Measurements from ENCODE around the gene MTRFR. TPM values are rescaled to one million over a fixed set of nuclear protein-coding genes. Genes with fewer than 3 reads are reported as not detected.
"Not testable (repeated sequence)": the region's sequence is repeated elsewhere in the genome, so short reads cannot be mapped to it uniquely, and the experiment has no call there.

Gene MTRFR
- total RNA-seq: 0.85 TPM

DNA sequence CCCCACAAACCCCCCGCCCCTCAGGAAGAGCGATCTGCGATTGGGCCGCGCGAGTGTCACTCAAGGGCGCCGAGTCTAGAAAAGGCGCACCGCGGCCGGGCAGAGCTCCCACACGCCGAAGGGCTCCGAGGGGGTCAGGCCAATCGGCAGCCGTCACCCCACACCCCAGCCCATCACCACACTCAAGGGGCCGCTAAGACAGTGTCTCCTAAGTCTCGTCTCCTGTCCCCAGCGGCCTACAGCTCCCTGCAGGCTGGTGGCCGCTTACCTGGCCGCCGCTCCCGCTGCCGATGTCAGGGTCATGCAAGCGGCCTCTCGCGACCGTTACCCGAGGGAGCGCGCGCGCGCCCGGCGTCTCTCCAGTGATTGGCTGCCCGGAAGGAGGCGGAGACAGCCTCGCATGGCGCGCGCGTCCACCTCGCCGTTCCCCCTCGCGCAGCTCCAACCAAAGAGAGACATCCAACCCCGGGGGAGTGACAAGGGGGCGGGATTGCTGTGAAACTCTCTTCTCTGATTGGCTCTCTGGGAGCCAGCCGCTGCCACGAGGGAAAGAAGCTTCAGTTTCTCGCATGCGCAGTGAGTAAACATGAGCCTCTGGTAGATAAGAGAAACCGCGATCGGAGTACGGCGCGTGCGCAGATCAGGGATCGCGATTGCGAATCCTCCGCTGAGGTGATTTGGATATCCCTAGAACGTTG is at the start of gene MTRFR, which contains the start of gene MPHOSPH9:
TSS of gene MTRFR (plus strand) at position 630 of the 698 bp plus-strand sequence. CDS start 20,239 bp downstream, outside the sequence.
TSS of gene MPHOSPH9 (minus strand) at position 335 of the 698 bp plus-strand sequence. CDS start 2,777 bp downstream, outside the sequence.
- Histone ChIP-seq H3K9me3 (no peaks in the 10 kb centered on the region), H3K36me3 (peaks cover 0 to 4% of the 10 kb centered on the region in 2 donors), H3K27ac (peak within 1 kb of the TSS; percentile 86 to 93), H3K27me3 (no peaks in the 10 kb centered on the region), H3K4me1 (peaks cover 5 to 19% of the 10 kb centered on the region in 2 donors), H3K4me3 (peak within 1 kb of the TSS; percentile 81 to 95)
- TF ChIP-seq CTCF (IDR thresholded peaks at IDR 0.05): no peak
- peak; percentile 98 to 100 for DNase-seq (ENCODE audit: low spot score in 2 of 2)
- intact Hi-C loops (cut with DNase I): loop anchor here (1.0 to 5.0 kb wide), 7 partner anchors 38 to 706 kb away; partner anchors contain the start of genes ABCB9, CDK2AP1, DENR and EIF2B1

- H3K36me3 ChIP-seq: peaks cover 14 to 19% of the 10 kb centered on the region in 2 donors
Observed at GRCh38 chr12:123187637-123188036, 45.6 kb upstream of the MTRFR start.

GRCh38 chr12:123199936-123200335 is 33.3 kb upstream of the MTRFR start:
- Histone ChIP-seq H3K9me3 (no peaks in the 10 kb centered on the region), H3K4me1 (no peaks in the 10 kb centered on the region), H3K27ac (no peak overlapping the region), H3K27me3 (no peaks in the 10 kb centered on the region), H3K4me3 (no peak overlapping the region), H3K36me3 (peaks cover 8 to 9% of the 10 kb centered on the region in 2 donors)
- no peak for TF ChIP-seq CTCF (IDR thresholded peaks at IDR 0.05)
- DNase-seq (ENCODE audit: low spot score in 2 of 2): no peak
- intact Hi-C loops (cut with DNase I): no loop called here

More at GRCh38 chr12:123187637-123188036, 45.6 kb upstream of the MTRFR start:
- TF ChIP-seq CTCF (IDR thresholded peaks at IDR 0.05): no peak
- intact Hi-C loops (cut with DNase I): no loop called here
- Histone ChIP-seq H3K27ac (no peak overlapping the region), H3K4me3 (no peak overlapping the region), H3K9me3 (no peaks in the 10 kb centered on the region), H3K27me3 (no peaks in the 10 kb centered on the region), H3K4me1 (no peaks in the 10 kb centered on the region)
- no peak for DNase-seq (ENCODE audit: low spot score in 2 of 2)

- H3K27me3 ChIP-seq: no peaks in the 10 kb centered on the region
- no peaks in the 10 kb centered on the region for H3K9me3 ChIP-seq
- no peak for DNase-seq (ENCODE audit: low spot score in 2 of 2)
- no peak for TF ChIP-seq CTCF (IDR thresholded peaks at IDR 0.05)
- no peak overlapping the region for H3K27ac ChIP-seq
- intact Hi-C loops (cut with DNase I): no loop called here
- H3K4me3 ChIP-seq: no peak overlapping the region
- H3K4me1 ChIP-seq: no peaks in the 10 kb centered on the region
- peaks cover 8 to 11% of the 10 kb centered on the region in 2 donors for H3K36me3 ChIP-seq
Observed at GRCh38 chr12:123200414-123200813, 32.8 kb upstream of the MTRFR start.

DNA sequence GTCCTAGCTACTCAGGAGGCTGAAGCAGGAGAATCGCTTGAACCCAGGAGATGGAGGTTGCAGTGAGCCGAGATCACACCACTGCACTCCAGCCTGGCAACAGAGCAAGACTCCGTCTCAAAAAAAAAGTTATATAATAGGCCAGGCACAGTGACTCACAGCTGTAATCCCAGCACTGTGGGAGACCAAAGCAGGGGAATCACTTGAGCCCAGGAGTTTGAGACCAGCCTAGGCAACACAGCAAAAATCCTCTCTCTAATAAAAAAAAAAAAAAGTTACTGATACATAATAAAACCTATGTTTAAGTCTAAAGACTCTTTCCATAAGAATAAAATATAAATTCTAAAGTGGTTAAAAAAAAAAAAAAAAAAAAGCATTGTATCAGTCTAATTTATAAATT is 26.4 kb upstream of the MTRFR start:
- DNase-seq (ENCODE audit: low spot score in 2 of 2); H3K4me1 ChIP-seq; H3K9me3 ChIP-seq; H3K27ac ChIP-seq; H3K27me3 ChIP-seq; intact Hi-C loops (cut with DNase I); H3K4me3 ChIP-seq: not testable (repeated sequence)
- peaks cover 8 to 15% of the 10 kb centered on the region in 2 donors for H3K36me3 ChIP-seq

DNA sequence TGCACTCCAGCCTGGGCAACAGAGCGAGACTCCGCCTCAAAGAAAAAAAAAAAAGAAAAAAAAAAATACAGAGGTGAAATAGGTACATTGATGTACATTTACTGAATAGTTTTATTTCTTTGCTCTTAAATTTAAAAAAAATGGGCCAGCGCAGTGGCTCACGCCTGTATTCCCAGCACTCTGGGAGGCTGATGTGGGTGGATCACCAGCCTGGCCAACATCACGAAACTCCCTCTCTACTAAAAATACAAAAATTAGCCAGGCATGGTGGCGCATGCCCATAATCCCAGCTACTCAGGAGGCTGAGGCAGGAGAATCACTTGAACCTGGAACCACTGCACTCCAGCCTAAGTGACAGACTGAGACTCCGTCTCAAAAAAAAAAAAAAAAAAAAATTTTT is 25.4 kb upstream of the MTRFR start:
- H3K27ac ChIP-seq; H3K27me3 ChIP-seq; H3K4me3 ChIP-seq; DNase-seq (ENCODE audit: low spot score in 2 of 2); intact Hi-C loops (cut with DNase I); H3K9me3 ChIP-seq; H3K4me1 ChIP-seq: not testable (repeated sequence)
- peaks cover 9 to 15% of the 10 kb centered on the region in 2 donors for H3K36me3 ChIP-seq
